ENCODE measurements around the gene TMOD2.
A peak's percentile ranks its signal among the peaks of the same experiment; 100 is the strongest.
"Not testable (repeated sequence)": the region's sequence is repeated elsewhere in the genome, so short reads cannot be mapped to it uniquely, and the experiment has no call there.

TMOD2 gene

GRCh38 chr15:51775967-51776816 is 24.8 kb downstream of the TMOD2 start:
- peak; percentile 85 for DNase-seq

GRCh38 chr15:51776952-51777569 is 25.7 kb downstream of the TMOD2 start:
- peak; percentile 90 for DNase-seq

GRCh38 chr15:51780636-51781035 is 29.2 kb downstream of the TMOD2 start:
- no peak for DNase-seq

GRCh38 chr15:51781506-51781905 is 30.1 kb downstream of the TMOD2 start:
- no peak for DNase-seq

GRCh38 chr15:51782357-51782896 is 31.0 kb downstream of the TMOD2 start:
- DNase-seq = no peak

- DNase-seq = no peak
Measured at GRCh38 chr15:51783967-51784366, 32.6 kb downstream of the TMOD2 start.

GRCh38 chr15:51787130-51787529 is 35.7 kb downstream of the TMOD2 start:
- not testable (repeated sequence) for DNase-seq

GRCh38 chr15:51792474-51792873 is 41.1 kb downstream of the TMOD2 start:
- not testable (repeated sequence) for DNase-seq

- no peak for DNase-seq
Measured at GRCh38 chr15:51793521-51794305, 42.3 kb downstream of the TMOD2 start.

GRCh38 chr15:51796847-51797401 is 45.5 kb downstream of the TMOD2 start:
- peak; percentile 98 for DNase-seq

- no peak for DNase-seq
Measured at GRCh38 chr15:51798281-51798680, 46.9 kb downstream of the TMOD2 start.

- no peak for DNase-seq
Measured at GRCh38 chr15:51799282-51800252, 48.2 kb downstream of the TMOD2 start.

- peak; percentile 96 for DNase-seq
Measured at GRCh38 chr15:51801391-51801835, 50.0 kb downstream of the TMOD2 start.

- DNase-seq = no peak
Measured at GRCh38 chr15:51802593-51802992, 51.2 kb downstream of the TMOD2 start.

- DNase-seq = no peak
Measured at GRCh38 chr15:51803965-51804364, 52.6 kb downstream of the TMOD2 start.

- DNase-seq = no peak
Measured at GRCh38 chr15:51806123-51806522, 54.7 kb downstream of the TMOD2 start.

- DNase-seq = no peak
Measured at GRCh38 chr15:51809457-51809856, 58.1 kb downstream of the TMOD2 start.

- no peak for DNase-seq
Measured at GRCh38 chr15:51812598-51812997, 61.2 kb downstream of the TMOD2 start.

- no peak for DNase-seq
Measured at GRCh38 chr15:51814606-51815005, 63.2 kb downstream of the TMOD2 start.

GRCh38 chr15:51816611-51817010 is 65.2 kb downstream of the TMOD2 start:
- DNase-seq = no peak

- DNase-seq = no peak
Measured at GRCh38 chr15:51818150-51818549, 66.8 kb downstream of the TMOD2 start.

GRCh38 chr15:51825698-51826097 is 74.3 kb downstream of the TMOD2 start:
- DNase-seq = no peak

All from NCI-H2171 treated with DMSO at 0.1 percent for 48 hours (cell line).